GM23338 (cell line): Measurements from ENCODE around the gene TFEB. TPM values are rescaled to one million over a fixed set of nuclear protein-coding genes. Genes with fewer than 3 reads are reported as not detected.

Source experiments
- ATAC-seq: fragments of 200-7000 bp; cut with Tn5 transposase; 3 replicates; pipeline ENCODE4 v1.9.1; 2020
- DNase-seq: peaks from one replicate; pipeline ENCODE4 v3.0.0-alpha.2; 2015; ENCODE audit warnings: low spot score
- H2AFZ ChIP-seq: fragments of 200-600 bp; sonication (generic); 2 replicates; pipeline ENCODE4 v1.8.0; 2016; ENCODE audit warnings: antibody characterized with exemption, mild to moderate bottlenecking, moderate library complexity
- H3F3A ChIP-seq: fragments of 200-600 bp; sonication (generic); replicated peaks from 2 replicates; pipeline ENCODE4 v1.8.0; 2017; ENCODE audit warnings: antibody characterized with exemption, mixed run types, low read depth
- H3K27ac ChIP-seq: fragments of 200-600 bp; sonication (generic); 2 replicates; pipeline ENCODE4 v1.6.1; 2016; ENCODE audit warnings: low read depth
- H3K27me3 ChIP-seq: fragments of 200-600 bp; sonication (generic); 2 replicates; pipeline ENCODE4 v1.8.0; 2016; ENCODE audit warnings: mild to moderate bottlenecking, mixed run types, moderate library complexity; ENCODE audit not compliant: insufficient read depth
- H3K36me3 ChIP-seq: fragments of 200-600 bp; sonication (generic); 2 replicates; pipeline ENCODE4 v1.8.0; 2016; ENCODE audit warnings: mild to moderate bottlenecking; ENCODE audit not compliant: insufficient read depth
- H3K4me1 ChIP-seq: fragments of 200-600 bp; sonication (generic); 2 replicates; pipeline ENCODE4 v1.8.0; 2016; ENCODE audit warnings: mild to moderate bottlenecking, moderate library complexity; ENCODE audit not compliant: insufficient read depth
- H3K4me2 ChIP-seq: fragments of 200-600 bp; sonication (generic); 2 replicates; pipeline ENCODE4 v1.7.1; 2017; ENCODE audit warnings: mixed run types
- H3K4me3 ChIP-seq: fragments of 200-600 bp; sonication (generic); 2 replicates; pipeline ENCODE4 v1.6.1; 2016; ENCODE audit warnings: mixed run types
- H3K79me2 ChIP-seq: fragments of 200-600 bp; sonication (generic); replicated peaks from 2 replicates; pipeline ENCODE4 v1.8.0; 2017; ENCODE audit warnings: mild to moderate bottlenecking; ENCODE audit not compliant: insufficient read depth
- H3K9me2 ChIP-seq: fragments of 200-600 bp; sonication (generic); 2 replicates; pipeline ENCODE4 v1.8.0; 2017; ENCODE audit not compliant: insufficient read depth
- H4K20me1 ChIP-seq: fragments of 200-600 bp; sonication (generic); replicated peaks from 2 replicates; pipeline ENCODE4 v1.8.0; 2017; ENCODE audit warnings: mild to moderate bottlenecking; ENCODE audit not compliant: insufficient read depth
- H3K27ac Mint-ChIP-seq: 2 replicates; pipeline ENCODE4 v1.8.0; 2020; ENCODE audit warnings: inconsistent platforms, mild to moderate bottlenecking, moderate library complexity, mixed read lengths
- H3K27me3 Mint-ChIP-seq: 3 replicates; pipeline ENCODE4 v1.8.0; 2022; ENCODE audit warnings: low read depth, mild to moderate bottlenecking, moderate library complexity, mixed read lengths, inconsistent platforms; ENCODE audit not compliant: insufficient read depth, poor library complexity
- H3K36me3 Mint-ChIP-seq: 3 replicates; pipeline ENCODE4 v1.8.0; 2021; ENCODE audit warnings: low read depth, mild to moderate bottlenecking, inconsistent platforms, moderate library complexity, mixed read lengths
- H3K4me1 Mint-ChIP-seq: 3 replicates; pipeline ENCODE4 v1.8.0; 2020; ENCODE audit warnings: mild to moderate bottlenecking, inconsistent platforms, mixed read lengths
- H3K4me3 Mint-ChIP-seq: 3 replicates; pipeline ENCODE4 v1.8.0; 2021; ENCODE audit warnings: moderate library complexity, mild to moderate bottlenecking, inconsistent platforms, mixed read lengths
- H3K9me3 Mint-ChIP-seq: 3 replicates; pipeline ENCODE4 v1.8.0; 2020; ENCODE audit warnings: moderate library complexity, mild to moderate bottlenecking, inconsistent platforms, mixed read lengths
- CREB1 ChIP-seq: fragments of 250-450 bp; sonication (Bioruptor Pico); IDR thresholded peaks from 2 replicates; pipeline ENCODE4 v1.5.0; 2020; ENCODE audit warnings: low read depth, mild to moderate bottlenecking, moderate library complexity
- EZH2 ChIP-seq: fragments of 200-600 bp; sonication (generic); IDR thresholded peaks from one replicate; pipeline ENCODE4 v1.8.0; 2017; ENCODE audit warnings: antibody characterized with exemption, mild to moderate bottlenecking, low read depth; ENCODE audit not compliant: unreplicated experiment
- EZH2phosphoT487 ChIP-seq: fragments of 200-600 bp; sonication (generic); IDR thresholded peaks from one replicate; pipeline ENCODE4 v1.8.1; 2018; ENCODE audit warnings: antibody characterized with exemption; ENCODE audit not compliant: unreplicated experiment
- JUNB ChIP-seq: IDR thresholded peaks from one replicate; pipeline ENCODE4 v1.6.1; 2016; ENCODE audit warnings: antibody characterized with exemption; ENCODE audit not compliant: unreplicated experiment
- NANOG ChIP-seq: IDR thresholded peaks from 2 replicates; pipeline ENCODE4 v1.6.1; 2016; ENCODE audit warnings: antibody characterized with exemption, borderline replicate concordance
- POLR2AphosphoS5 ChIP-seq: IDR thresholded peaks from 2 replicates; pipeline ENCODE4 v1.6.1; 2016; ENCODE audit warnings: antibody characterized with exemption, low read depth
- REST ChIP-seq: IDR thresholded peaks from one replicate; pipeline ENCODE4 v1.6.1; 2018; ENCODE audit warnings: antibody characterized with exemption; ENCODE audit not compliant: unreplicated experiment
- STAT1 ChIP-seq: IDR thresholded peaks from one replicate; pipeline ENCODE4 v1.6.1; 2016; ENCODE audit warnings: antibody characterized with exemption; ENCODE audit not compliant: unreplicated experiment
- ZNF114 ChIP-seq: fragments of 250-450 bp; sonication (Bioruptor Pico); IDR thresholded peaks from 2 replicates; pipeline ENCODE4 v1.5.0; 2020; ENCODE audit warnings: mild to moderate bottlenecking, moderate library complexity
- ZNF462 ChIP-seq: fragments of 250-450 bp; sonication (Bioruptor Pico); IDR thresholded peaks from 2 replicates; pipeline ENCODE4 v1.5.0; 2020; ENCODE audit warnings: mild to moderate bottlenecking, moderate library complexity
- polyA plus RNA-seq: library from polyadenylated mRNA; unstranded; fragments of >200 nt; fragmentation: Nextera tagmentation; extraction: Ambion mirVana; gene quantifications from 2 replicates; pipeline ENCODE4 v1.2.1, GENCODE V29; 2016
- total RNA-seq: library from RNA; depleted of rRNA; stranded (reverse); fragments of >200 nt; shearing (Covaris generic); gene quantifications from 2 replicates; pipeline ENCODE4 v1.2.3, GENCODE V29; 2014
- TF ChIP-seq, protein P1 (sequence below), 2 experiments: fragments of 200-600 bp in 1 of 2; sonication (generic) in 1 of 2; conservative IDR thresholded peaks; 2 replicates each; pipeline versions ENCODE4 v1.5.1 to v1.6.1; 2016 to 2017; ENCODE audit warnings: antibody characterized with exemption in 2 of 2, low read depth in 2 of 2, mild to moderate bottlenecking in 2 of 2, moderate library complexity in 1 of 2
- TF ChIP-seq, protein P2 (sequence below): IDR thresholded peaks from 2 replicates; pipeline ENCODE4 v1.6.1; 2016; ENCODE audit warnings: antibody characterized with exemption

Gene TFEB
- total and polyA plus RNA-seq, 2 experiments from 2014 or later = 1.3 to 4.3 TPM

- no peak overlapping the region for H3K4me3 ChIP-seq
- no peaks in the 10 kb centered on the region for H3K9me2 ChIP-seq
- no peak overlapping the region for H2AFZ ChIP-seq
- TF ChIP-seq, protein P1, sequence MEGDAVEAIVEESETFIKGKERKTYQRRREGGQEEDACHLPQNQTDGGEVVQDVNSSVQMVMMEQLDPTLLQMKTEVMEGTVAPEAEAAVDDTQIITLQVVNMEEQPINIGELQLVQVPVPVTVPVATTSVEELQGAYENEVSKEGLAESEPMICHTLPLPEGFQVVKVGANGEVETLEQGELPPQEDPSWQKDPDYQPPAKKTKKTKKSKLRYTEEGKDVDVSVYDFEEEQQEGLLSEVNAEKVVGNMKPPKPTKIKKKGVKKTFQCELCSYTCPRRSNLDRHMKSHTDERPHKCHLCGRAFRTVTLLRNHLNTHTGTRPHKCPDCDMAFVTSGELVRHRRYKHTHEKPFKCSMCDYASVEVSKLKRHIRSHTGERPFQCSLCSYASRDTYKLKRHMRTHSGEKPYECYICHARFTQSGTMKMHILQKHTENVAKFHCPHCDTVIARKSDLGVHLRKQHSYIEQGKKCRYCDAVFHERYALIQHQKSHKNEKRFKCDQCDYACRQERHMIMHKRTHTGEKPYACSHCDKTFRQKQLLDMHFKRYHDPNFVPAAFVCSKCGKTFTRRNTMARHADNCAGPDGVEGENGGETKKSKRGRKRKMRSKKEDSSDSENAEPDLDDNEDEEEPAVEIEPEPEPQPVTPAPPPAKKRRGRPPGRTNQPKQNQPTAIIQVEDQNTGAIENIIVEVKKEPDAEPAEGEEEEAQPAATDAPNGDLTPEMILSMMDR (conservative IDR thresholded peaks at IDR 0.05; ENCODE audit: low read depth in 2 of 2) = no peak
- TF ChIP-seq ZNF114 (CRISPR knock-in tag) (no peak), POLR2AphosphoS5 (no peak), EZH2phosphoT487 (no peak), NANOG (no peak), EZH2 (no peak), ZNF462 (CRISPR knock-in tag) (no peak), REST (no peak), STAT1 (no peak), CREB1 (CRISPR knock-in tag) (no peak), JUNB (no peak)
- TF ChIP-seq, protein P2, sequence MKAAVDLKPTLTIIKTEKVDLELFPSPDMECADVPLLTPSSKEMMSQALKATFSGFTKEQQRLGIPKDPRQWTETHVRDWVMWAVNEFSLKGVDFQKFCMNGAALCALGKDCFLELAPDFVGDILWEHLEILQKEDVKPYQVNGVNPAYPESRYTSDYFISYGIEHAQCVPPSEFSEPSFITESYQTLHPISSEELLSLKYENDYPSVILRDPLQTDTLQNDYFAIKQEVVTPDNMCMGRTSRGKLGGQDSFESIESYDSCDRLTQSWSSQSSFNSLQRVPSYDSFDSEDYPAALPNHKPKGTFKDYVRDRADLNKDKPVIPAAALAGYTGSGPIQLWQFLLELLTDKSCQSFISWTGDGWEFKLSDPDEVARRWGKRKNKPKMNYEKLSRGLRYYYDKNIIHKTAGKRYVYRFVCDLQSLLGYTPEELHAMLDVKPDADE = no peak
- H3K4me3 Mint-ChIP-seq = no peak overlapping the region
- no peak overlapping the region for H3K4me2 ChIP-seq
- H3K27me3 Mint-ChIP-seq = peaks cover 2% of the 10 kb centered on the region
- H3K79me2 ChIP-seq = no peaks in the 10 kb centered on the region
- no peak overlapping the region for H3K27ac Mint-ChIP-seq
- no peaks in the 10 kb centered on the region; the same call in 1 of the 2 replicates for H3K4me1 ChIP-seq
- DNase-seq = no peak
- ATAC-seq = no peak
- H3K27ac ChIP-seq = no peak overlapping the region
- no peaks in the 10 kb centered on the region for H3K36me3 Mint-ChIP-seq
- peaks cover 4% of the 10 kb centered on the region; the same call in 2 of the 3 replicates for H3K4me1 Mint-ChIP-seq
- H4K20me1 ChIP-seq = no peaks in the 10 kb centered on the region
- H3K27me3 ChIP-seq = no peaks in the 10 kb centered on the region
- H3F3A ChIP-seq = no peaks in the 10 kb centered on the region
- H3K9me3 Mint-ChIP-seq = no peaks in the 10 kb centered on the region
- H3K36me3 ChIP-seq = no peaks in the 10 kb centered on the region
Observed at GRCh38 chr6:41743406-41744235, 8.2 kb upstream of the TFEB start.
